Sigmoid colon (tissue), 4 donors: Measurements from ENCODE around the gene HCN2.

Experiments
- EP300 ChIP-seq, 4 donors: sonication (generic); formaldehyde crosslinking; IDR thresholded peaks; one replicate each; pipeline ENCODE4 v1.6.1; 2017; ENCODE audit warnings: antibody characterized with exemption in 4 of 4
- POLR2A ChIP-seq, 2 donors: fragments of 450-650 bp; IDR thresholded peaks; one replicate each; pipeline ENCODE4 v1.6.1; 2016; ENCODE audit warnings: antibody characterized with exemption in 2 of 2, mild to moderate bottlenecking in 2 of 2, moderate library complexity in 2 of 2
- POLR2AphosphoS5 ChIP-seq, 4 donors: sonication (generic); formaldehyde crosslinking; IDR thresholded peaks; one replicate each; pipeline ENCODE4 v1.6.1; 2017; ENCODE audit warnings: antibody characterized with exemption in 4 of 4
- TF ChIP-seq, protein P1 (sequence below), 4 experiments: fragments of 450-650 bp in 3 of 4; fragments of 200-600 bp in 1 of 4; IDR thresholded peaks; one replicate each; pipeline ENCODE4 v1.5.1; 2016 to 2019; ENCODE audit warnings: antibody characterized with exemption in 4 of 4, mild to moderate bottlenecking in 3 of 4, moderate library complexity in 2 of 4

DNA sequence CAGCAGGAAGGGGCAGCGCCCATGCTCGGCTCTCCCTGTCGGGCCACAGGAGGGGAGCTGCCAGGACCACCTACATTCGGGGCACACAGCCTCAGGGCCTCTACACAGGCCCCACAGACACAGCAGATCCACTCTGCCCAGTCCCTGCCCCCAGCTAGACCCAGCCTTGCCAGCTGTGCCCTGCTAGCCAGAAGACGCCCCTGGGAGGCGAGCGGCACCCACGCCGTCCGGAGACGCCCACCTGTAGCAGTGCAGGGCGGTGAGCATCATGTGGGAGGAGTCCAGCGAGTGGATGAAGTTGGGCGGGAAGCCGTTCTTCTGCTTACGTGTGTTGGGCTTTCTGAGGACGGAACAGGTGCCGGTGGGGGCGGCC is 28.6 kb downstream of the HCN2 start:
- no peak for TF ChIP-seq POLR2A (IDR thresholded peaks at IDR 0.05)
- TF ChIP-seq, protein P1, sequence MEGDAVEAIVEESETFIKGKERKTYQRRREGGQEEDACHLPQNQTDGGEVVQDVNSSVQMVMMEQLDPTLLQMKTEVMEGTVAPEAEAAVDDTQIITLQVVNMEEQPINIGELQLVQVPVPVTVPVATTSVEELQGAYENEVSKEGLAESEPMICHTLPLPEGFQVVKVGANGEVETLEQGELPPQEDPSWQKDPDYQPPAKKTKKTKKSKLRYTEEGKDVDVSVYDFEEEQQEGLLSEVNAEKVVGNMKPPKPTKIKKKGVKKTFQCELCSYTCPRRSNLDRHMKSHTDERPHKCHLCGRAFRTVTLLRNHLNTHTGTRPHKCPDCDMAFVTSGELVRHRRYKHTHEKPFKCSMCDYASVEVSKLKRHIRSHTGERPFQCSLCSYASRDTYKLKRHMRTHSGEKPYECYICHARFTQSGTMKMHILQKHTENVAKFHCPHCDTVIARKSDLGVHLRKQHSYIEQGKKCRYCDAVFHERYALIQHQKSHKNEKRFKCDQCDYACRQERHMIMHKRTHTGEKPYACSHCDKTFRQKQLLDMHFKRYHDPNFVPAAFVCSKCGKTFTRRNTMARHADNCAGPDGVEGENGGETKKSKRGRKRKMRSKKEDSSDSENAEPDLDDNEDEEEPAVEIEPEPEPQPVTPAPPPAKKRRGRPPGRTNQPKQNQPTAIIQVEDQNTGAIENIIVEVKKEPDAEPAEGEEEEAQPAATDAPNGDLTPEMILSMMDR (IDR thresholded peaks at IDR 0.05) = no peak
- no peak for TF ChIP-seq POLR2AphosphoS5 (IDR thresholded peaks at IDR 0.05)
- TF ChIP-seq EP300 (IDR thresholded peaks at IDR 0.05) = no peak
